GM21786 (cell line): Measurements from ENCODE around the gene ACKR3.

Experiments used
- ATAC-seq: cut with Tn5 transposase; IDR thresholded peaks from one replicate; pipeline ENCODE4 v1.9.1; 2021; ENCODE audit not compliant: unreplicated experiment

The ACKR3 gene

DNA sequence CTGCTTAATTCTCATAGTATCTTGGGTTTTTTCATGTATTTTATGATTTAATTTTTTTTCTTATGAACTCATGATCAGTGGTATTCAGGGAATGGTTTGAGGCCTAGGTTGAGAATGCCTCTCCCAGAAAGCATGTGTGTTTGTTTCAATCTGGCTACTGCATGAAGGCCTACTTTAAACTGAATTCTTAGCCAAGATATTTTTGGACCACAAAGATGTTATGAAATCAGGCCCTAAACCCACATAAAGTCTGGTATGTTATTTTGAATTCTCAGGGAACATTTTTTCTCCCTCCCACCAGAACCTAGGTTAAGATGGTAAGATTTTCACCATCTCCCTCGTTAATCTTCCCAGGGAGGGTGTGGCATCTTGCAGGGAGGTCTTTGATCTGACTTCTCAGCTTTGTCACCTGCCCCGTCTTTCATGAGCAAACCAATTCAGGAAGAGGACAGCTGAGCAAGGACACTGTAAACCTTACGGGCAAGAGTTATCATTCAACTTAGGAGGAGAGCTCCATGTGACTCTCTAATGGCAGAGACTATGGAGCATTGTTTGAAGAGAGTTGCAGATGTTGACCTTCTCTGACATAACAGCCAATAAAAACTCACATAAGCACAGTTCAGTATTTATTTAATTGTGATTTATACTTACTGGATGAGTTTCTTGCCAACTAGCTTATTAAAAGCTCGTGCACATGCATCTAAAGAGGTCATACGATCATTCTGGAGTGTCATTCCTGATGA is 21.3 kb upstream of the ACKR3 start:
- no peak for ATAC-seq

DNA sequence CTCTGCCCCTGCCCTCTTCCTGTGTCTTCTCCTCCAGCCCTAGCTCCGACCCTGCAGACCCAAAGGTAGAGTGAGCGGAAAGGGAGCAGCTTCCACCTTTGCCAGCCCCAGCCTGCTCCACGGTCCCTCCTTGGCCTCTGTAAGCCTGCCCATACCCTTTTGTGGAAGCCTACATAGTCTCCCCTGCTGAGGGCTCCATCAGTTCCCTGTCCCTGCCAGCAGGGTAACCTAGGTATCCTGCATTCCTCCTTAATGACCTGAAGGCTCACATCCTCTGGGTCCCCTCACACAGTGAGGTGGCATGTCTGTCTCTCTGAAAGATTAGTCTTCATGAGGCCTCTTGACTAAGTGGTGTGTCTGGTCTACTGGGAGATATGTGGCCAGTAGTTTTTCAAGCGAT is 20.5 kb upstream of the ACKR3 start:
- ATAC-seq = no peak

DNA sequence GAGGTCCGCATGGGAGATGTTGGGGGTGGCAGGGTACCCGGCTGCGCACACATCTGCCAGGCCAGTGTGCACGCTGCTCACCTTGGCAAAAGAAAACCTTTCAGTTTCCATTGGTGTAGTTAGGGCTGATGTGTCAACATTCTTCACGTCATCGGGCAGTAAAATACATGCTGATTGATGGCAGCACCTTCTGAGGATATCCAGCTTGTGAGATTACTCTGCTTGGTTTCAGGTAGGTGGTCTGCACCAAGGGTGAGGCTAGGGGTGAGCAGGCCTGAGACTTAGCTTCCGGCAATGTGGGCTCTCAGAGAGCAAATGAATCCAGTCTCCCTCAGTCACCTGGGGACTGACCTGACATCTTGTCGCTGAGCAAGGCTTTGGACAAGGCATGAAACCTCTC is 19.3 kb upstream of the ACKR3 start:
- ATAC-seq = no peak

DNA sequence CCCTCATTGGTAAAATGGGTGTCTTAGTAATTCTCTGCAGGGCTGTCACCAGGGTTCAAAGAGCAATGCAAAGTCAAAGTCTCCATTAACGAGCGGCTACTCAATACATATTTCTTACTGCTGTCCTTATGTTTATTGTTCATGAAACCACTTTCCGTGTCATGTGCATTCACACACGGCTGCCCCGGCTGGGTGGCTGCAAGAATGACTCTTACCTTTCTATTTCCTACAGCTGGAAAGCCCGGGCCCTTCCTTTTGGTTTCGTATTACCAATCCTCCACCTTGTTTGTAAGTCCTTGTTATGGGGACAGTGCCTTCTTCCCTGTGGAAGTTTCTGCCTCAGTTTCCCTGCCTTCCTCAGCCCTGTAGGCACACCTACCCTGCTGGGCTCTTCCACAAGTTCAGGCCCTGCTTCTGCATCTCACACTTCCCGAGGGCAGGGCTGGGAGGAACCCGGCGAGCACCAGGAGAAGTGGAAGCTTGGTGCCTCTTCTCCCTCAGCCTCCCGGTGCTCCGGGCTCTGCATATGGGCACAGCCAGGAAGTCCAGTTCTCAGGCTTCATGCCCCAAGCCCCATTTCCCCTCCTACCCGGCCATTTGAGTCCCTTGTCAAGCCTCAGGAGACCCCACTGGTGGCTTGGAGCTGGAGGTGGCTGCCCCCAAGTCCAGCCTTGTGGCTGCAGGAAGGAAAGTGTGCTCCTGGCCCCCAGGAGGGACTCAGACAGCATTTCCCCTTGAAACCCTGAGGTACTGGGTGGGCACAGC is 18.7 kb upstream of the ACKR3 start:
- peak; percentile 52 for ATAC-seq

DNA sequence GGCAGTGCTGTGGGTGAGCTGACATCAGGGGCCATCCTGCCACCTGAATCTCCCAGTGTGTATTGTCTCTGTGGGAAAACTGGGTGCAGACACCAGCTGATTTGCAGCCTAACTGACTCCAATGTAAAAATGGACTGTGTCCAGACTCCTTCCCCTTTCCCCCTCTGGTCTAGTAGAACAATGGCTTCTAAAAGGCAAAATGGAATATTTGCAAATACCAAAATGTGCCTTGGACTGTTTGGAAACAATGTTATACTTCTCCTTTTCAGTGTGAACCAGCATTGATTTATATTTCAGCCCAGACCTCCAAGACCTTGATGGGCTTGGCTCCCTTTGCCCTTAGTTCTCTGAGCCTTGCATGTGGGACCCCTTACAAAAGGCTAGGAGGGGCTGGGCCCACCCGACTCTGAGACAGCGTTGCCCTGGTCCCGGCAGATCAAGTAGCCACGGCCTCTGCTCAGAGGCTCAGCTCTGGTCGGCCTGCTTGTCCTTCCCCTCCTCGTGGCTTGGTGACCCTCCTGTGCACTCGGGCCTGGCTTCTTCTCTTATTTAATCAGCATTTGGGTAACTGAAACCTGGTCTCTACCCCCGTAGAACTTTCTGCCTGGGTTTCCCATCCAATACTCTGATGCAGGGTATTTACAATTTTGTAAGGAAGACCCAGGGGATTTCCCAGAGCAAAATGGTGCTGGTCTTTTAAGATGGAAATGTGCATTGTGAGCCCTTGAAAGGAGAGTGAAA is 18.0 kb upstream of the ACKR3 start:
- peak; percentile 39 for ATAC-seq

DNA sequence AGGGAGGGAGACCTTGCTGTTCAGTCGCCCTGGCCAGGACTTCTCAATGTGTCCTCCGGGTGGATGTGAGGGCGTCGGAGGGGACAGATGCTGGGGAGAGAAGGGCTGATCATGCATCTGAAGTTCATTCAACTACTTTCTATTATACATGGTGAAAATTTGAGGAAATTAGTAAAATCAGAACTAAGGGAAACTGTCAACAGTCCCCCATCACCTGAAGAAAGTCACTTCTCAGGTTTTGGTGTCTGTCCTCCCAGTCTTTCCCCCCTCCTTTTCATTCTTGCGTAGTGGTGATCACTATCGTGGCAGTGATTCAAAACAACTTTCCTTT is 17.4 kb upstream of the ACKR3 start:
- peak; percentile 22 for ATAC-seq

DNA sequence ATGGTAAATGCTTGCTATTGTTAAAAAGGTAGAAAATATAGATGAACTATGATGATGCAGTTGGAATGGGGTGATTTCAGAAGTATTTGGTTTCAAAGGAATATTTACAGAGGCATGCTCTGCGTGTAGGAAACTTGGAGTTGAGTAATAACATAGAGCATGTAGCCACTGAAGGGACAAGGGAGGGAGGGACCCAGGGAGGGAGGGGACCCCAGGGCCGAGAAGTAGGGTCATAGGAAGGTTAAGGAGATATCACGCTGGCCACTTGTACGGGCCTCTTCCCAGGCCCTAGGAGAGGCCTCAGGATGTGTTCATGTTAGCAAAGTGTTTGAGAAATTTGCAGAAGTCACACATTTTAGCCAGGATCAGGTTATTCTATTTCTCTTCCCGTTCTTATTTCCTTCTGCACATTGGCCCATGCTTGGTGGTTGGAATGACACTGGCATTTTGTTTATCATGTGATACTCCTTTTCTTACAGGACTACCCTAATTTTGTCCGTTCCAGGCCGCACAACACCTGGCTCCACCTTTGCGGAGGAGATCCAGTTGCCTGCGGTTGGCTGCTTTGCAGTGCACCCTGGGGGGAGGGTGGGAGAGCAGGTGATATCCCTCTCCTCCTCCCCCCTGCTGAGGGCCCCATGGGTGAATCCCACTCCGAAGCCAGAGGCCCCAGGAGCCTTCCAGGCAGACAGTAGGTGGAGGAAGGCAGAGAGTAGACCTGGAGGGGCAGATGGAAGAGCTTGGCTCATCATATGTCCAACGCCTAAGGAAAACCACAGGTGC is 16.9 kb upstream of the ACKR3 start:
- no peak for ATAC-seq

DNA sequence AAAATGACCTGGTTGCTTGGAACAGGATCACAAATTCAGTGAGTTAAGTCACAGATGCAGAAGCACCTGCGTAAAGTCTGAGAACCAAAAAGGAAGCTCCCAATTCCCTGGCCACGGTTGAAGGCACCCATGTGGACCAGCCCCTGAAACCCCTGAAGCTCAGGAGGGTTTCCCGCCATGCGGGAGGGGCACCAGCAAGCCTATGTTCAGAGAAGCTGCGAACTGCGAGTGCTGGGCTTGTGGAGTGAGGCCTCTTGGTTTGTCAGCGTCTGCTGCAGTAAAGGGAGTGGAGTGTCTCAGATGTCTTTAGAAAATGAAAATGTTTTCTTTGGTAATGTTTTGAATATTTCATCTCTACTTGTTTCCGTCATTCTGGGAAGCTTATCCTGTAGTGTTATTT is 16.1 kb upstream of the ACKR3 start:
- ATAC-seq = no peak

DNA sequence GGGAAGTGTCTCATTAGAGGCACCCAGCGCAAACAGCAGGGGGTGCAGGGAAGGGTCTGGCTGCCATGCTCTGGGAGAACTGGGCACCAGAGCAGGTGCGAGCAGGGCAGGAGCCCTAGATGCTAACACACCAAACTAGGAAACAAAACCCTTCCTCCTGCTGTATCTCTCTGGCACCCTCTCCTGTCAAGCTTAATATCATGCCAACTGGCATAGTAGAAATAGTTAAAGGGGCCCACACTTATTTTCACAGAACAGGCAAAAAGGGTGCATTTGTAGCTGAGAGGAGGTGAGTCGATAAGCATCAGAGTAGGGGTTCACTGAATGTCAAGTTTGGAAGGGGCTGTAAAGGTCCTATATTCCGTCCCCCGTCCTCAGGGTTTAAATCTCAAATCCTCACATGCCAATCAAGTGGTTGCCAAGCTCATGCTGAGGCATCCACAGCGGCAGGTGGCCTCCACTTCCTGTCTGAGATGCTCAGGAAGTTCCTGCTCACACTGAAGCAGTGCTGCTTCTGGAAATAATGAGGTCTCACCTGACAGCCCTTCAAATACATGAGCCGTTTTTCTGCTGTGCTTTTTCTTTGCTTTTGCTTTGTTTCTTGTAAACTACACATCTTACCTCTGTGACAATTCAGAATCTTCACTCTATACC is 14.9 kb upstream of the ACKR3 start:
- ATAC-seq = no peak

DNA sequence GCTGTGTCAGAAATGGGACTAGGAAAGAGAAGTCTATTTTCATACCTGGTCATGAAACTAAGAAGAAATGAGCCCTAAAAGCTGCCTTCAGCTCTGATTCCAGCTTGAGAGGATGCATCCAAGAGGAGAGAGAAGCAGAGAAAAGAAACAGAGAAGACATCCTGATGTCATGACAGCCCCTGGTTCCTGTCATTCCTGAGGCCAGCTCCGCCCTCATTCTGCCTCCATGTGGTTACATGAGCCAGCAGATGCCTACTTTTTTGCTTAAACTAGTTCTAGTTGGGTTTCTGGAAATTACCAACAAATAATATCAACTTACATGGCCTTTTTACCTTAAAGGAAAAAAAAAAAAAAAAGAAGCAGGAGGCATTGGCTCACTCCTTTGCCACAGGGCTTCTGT is 14.1 kb upstream of the ACKR3 start:
- ATAC-seq = no peak

DNA sequence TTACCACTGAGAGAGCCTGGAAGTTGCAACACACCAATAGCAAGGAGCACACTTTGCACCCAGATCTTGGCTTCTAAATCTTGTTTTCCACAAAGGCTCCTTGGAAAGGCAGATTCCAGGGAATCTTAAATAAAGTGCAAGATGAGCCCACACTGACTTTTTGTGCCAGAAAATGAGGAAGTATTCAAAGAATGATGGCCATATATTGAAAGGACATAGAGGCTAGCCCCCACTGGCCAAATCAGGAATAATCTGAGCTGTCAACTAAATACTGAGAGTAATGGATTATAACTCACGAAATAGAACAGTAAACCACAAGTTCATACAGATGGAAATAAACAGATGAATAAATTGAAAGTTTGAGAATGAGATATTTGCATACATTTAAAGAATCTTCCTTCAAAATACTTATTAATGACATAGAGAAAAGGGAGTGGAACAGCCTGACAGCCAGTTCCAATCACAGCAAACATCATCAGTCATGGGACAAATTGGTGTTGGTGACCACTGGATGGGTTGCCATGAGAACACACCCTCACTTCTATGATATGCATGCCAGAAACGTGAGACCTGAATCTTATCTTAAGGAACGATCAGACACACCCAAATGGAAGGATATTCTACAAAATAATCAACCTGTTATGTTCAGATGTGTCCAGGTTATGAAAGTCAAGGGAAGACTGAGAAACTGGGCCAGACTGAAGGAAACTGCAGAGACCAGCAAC is 12.2 kb upstream of the ACKR3 start:
- ATAC-seq = no peak

DNA sequence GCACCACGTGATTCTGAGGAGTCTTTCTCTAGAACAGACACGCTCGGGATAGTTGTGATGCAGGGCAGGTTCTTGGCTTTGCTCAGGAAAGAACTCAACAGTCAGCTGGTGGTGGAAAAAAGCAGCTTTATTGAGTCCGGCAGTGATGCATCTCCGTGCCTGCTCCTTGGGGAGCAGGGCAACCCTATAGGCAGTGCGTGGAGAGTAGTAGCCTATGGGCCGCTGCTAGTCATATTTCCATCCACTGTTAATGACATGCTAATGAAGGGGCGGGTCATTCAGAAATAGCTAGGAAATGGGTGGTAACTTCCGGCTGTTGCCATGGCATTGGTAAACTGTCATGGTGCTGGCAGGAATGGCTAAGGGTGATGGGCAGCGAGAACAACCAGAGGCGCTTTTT is 11.6 kb upstream of the ACKR3 start:
- ATAC-seq = no peak

DNA sequence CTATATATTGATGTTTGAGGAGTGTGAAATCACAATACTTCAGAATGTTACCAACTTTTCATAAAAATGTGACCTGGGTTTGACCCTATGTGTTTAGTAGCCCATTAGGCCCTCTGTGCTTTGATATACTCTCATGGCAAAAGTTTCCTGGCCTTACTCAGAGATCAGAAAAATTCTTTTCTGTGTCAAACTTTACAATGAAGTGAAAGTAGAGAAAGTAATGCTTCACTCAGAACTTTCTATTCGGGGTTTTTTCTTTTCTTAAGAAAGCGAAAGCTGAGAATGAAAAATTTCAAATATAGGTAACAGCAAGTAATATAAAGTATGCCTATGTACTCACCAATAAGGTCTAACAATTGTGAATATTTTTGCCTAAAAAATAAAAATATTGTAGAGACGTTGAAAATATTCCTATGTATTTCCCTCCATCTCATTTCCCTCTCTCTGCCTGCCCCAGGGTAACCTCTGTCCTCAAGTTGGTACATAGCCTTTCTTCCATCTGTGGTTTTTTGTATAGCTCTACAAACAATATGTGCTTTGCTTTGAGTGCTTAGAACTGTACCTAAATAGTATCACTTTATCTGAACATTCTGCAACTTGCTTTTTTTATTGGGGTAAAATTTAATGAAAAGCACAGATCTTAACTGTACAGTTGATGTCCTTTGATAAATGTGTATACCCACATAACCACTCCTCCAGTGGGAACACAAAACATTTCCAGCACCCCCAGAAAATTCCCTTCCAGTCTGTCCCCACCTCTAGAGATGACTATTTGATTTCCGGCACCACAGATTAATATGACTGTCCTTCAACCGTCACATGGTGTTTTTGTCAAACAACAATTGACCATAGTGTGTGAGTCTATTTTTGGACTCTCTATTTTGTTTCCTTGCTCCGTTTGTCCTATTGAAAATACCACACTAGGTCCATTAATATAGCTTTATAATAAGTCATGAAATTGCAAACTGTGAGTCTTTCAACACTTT is 10.3 kb upstream of the ACKR3 start:
- peak; percentile 53 for ATAC-seq

DNA sequence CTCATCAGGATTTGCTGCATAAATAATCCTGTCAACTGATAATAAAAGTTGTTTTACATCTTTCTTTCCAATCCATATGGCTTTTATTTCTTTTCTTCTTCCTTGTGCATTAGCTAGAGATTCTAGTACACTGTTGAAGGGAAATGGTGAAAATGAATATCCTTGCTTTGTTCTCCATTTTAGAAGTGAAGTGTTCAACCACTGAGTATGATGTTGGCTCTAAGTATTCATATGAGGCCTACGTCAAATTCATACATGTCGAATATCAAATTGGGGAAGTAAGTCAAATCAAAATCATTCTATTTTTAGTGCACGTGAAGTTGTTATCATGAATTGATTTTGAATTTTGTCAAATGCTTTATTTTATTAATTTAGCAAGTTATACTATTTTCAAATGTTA is 7.8 kb upstream of the ACKR3 start:
- no peak for ATAC-seq

DNA sequence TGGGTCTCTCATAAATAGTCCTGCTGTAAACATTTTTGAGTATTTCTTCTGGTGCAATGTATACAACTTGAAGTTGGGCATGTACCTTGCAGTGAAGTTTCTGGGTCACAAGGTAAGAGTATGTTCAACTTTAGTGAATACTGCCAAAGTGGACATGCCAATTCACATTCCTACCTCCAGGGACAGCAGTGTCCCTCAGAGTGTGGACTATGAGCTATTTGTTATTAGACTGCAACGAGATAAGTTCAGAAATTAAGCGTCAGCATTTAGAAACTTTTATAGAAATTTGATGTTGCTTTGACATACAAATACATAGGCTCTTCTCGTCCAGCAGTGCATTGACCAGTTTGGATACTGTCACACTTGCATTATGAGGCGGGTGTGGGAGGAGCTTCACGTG is 7.2 kb upstream of the ACKR3 start:
- no peak for ATAC-seq

DNA sequence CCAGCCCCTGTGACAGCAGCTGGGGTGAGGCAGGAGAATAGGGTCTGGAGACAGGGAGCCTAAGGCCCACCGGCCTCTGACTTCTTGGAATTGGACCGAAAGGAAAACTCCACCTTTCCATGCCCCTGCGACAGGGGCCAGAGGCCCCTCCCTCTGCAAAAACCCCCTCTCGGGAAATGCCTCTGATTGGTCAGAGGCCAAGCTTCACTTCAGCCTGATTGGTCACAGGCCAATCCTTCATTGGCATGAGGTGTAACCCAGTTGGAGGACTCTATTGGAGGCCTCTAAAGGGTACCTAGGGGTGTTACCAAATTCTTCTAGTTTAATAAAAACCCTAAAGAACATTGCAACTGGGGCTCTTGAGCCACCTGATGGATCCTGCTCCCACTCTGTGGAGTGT is 5.7 kb upstream of the ACKR3 start:
- no peak for ATAC-seq

DNA sequence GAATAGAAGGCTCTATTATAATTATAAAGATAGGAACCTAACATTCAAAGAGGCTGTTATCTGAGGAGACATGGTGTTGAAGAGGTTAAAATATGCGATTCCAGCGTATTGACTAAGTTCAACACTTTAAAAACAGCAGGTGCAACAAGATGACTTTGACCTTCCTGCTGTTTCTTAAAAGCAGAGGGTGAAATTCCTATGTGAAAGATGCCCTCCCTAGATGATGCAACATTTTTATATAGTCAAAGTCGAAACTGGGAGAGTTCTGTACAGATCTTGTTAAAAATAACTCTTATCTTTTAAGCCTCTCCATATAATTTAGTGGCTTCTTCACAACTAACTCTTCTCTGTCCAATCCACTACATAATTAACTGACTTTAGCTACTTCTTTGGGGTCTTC is 4.4 kb upstream of the ACKR3 start:
- no peak for ATAC-seq

DNA sequence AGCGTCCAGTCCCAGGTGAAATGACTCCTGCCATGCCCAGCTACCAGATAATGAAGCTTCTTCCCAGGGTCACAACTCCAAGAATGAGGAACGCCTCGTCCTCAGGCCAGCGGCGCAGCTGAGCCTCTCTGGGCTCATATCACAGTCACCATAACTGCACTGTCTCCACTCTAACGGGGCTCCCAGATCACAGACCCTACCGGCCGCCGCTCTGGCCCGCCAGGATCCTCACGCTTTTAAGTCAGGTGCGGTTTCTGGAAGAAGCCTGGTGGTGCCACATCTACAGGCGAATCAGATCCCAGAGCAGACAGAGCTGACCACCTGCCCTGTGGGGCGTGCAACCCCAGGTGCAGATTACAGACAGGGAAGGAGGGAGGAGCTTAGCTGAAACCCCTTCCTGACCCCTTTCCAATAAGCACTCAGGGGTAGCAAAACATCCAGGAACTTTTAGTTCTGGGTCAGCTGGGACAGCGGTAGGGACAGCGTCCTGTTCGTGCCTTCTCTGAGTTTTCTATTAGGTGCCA is 3.7 kb upstream of the ACKR3 start:
- ATAC-seq = no peak

DNA sequence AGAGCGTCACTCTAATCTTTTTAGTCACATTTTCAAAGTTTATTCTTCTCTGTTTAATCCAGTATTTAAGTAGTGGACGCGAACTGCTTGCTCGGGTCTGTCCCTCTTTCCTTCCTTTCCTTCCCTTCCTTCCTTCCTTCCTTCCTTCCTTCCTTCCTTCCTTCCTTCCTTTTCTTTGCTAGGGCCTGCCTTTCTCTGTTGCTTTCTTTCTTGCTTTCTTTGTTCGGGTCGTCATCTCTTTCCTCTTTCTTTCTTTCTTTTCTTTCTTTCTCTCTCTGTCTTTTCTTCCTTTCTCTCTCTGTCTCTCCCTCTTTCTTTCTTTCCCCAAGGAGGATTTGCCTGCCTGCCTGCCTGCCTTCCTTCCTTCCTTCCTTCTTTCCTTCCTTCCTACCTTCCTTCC is 3.0 kb upstream of the ACKR3 start:
- ATAC-seq = no peak
